Measurements from ENCODE around the gene PUSL1. TPM values are rescaled to one million over a fixed set of nuclear protein-coding genes. Genes with fewer than 3 reads are reported as not detected.
A peak's percentile ranks its signal among the peaks of the same experiment; 100 is the strongest.

PUSL1 gene
- total and polyA plus RNA-seq, 2 donors from 2014 or later, result 12.6 to 13.9 TPM

DNA sequence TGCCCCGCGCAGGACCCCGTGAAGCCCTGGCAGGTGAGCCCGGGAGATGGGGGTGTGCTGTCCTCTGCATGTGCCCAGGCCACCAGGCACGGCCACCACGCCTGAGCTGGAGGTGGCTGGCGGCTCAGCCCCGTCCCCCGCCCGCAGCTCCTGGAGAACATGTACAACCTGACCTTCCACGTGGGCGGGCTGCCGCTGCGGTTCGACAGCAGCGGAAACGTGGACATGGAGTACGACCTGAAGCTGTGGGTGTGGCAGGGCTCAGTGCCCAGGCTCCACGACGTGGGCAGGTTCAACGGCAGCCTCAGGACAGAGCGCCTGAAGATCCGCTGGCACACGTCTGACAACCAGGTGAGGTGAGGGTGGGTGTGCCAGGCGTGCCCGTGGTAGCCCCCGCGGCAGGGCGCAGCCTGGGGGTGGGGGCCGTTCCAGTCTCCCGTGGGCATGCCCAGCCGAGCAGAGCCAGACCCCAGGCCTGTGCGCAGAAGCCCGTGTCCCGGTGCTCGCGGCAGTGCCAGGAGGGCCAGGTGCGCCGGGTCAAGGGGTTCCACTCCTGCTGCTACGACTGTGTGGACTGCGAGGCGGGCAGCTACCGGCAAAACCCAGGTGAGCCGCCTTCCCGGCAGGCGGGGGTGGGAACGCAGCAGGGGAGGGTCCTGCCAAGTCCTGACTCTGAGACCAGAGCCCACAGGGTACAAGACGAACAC is 24.5 kb downstream of the PUSL1 start:
- Histone ChIP-seq H3K4me3 (ENCODE audit: low read length in 3 of 3) (no peak overlapping the region), H3K27me3 (ENCODE audit: control insufficient read depth, insufficient read depth, low read length) (no peaks in the 10 kb centered on the region), H3K9me3 (ENCODE audit: control insufficient read depth in 2 of 3, insufficient read depth in 1 of 3, low read length in 3 of 3) (peaks cover 0 to 1% (median 0%) of the 10 kb centered on the region in 3 donors), H3K27ac (ENCODE audit: low read depth in 2 of 2, low read length in 2 of 2) (no peak overlapping the region), H3K9ac (ENCODE audit: low read length in 3 of 3) (no peak overlapping the region), H3K4me1 (ENCODE audit: control insufficient read depth in 2 of 3, insufficient read depth in 2 of 3, low read depth in 1 of 3, low read length in 3 of 3) (peaks cover 0 to 3% (median 0%) of the 10 kb centered on the region in 3 donors), H3K36me3 (ENCODE audit: control insufficient read depth in 2 of 3, insufficient read depth in 3 of 3, low read length in 3 of 3) (peaks cover 0 to 3% (median 0%) of the 10 kb centered on the region in 3 donors)
- DNase-seq (no peak), FAIRE-seq (no peak)
- intact Hi-C loops (cut with DNase I), result no loop called here
- TF ChIP-seq, protein P1, sequence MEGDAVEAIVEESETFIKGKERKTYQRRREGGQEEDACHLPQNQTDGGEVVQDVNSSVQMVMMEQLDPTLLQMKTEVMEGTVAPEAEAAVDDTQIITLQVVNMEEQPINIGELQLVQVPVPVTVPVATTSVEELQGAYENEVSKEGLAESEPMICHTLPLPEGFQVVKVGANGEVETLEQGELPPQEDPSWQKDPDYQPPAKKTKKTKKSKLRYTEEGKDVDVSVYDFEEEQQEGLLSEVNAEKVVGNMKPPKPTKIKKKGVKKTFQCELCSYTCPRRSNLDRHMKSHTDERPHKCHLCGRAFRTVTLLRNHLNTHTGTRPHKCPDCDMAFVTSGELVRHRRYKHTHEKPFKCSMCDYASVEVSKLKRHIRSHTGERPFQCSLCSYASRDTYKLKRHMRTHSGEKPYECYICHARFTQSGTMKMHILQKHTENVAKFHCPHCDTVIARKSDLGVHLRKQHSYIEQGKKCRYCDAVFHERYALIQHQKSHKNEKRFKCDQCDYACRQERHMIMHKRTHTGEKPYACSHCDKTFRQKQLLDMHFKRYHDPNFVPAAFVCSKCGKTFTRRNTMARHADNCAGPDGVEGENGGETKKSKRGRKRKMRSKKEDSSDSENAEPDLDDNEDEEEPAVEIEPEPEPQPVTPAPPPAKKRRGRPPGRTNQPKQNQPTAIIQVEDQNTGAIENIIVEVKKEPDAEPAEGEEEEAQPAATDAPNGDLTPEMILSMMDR (IDR thresholded peaks at IDR 0.05; ENCODE audit: borderline replicate concordance, extremely low read depth, insufficient read depth), result no peak

DNA sequence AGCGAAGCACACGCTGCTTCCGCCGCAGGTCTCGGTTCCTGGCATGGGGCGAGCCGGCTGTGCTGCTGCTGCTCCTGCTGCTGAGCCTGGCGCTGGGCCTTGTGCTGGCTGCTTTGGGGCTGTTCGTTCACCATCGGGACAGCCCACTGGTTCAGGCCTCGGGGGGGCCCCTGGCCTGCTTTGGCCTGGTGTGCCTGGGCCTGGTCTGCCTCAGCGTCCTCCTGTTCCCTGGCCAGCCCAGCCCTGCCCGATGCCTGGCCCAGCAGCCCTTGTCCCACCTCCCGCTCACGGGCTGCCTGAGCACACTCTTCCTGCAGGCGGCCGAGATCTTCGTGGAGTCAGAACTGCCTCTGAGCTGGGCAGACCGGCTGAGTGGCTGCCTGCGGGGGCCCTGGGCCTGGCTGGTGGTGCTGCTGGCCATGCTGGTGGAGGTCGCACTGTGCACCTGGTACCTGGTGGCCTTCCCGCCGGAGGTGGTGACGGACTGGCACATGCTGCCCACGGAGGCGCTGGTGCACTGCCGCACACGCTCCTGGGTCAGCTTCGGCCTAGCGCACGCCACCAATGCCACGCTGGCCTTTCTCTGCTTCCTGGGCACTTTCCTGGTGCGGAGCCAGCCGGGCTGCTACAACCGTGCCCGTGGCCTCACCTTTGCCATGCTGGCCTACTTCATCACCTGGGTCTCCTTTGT is 25.3 kb downstream of the PUSL1 start:
- H3K27ac ChIP-seq (ENCODE audit: low read depth in 2 of 2, low read length in 2 of 2), result no peak overlapping the region
- FAIRE-seq (no peak), DNase-seq (no peak)
- H3K27me3 ChIP-seq (ENCODE audit: control insufficient read depth, insufficient read depth, low read length), result no peaks in the 10 kb centered on the region
- peaks cover 0 to 1% (median 0%) of the 10 kb centered on the region in 3 donors for H3K9me3 ChIP-seq (ENCODE audit: control insufficient read depth in 2 of 3, insufficient read depth in 1 of 3, low read length in 3 of 3)
- H3K36me3 ChIP-seq (ENCODE audit: control insufficient read depth in 2 of 3, insufficient read depth in 3 of 3, low read length in 3 of 3), result peaks cover 0 to 3% (median 0%) of the 10 kb centered on the region in 3 donors
- no peak overlapping the region for H3K4me3 ChIP-seq (ENCODE audit: low read length in 3 of 3)
- intact Hi-C loops (cut with DNase I), result no loop called here
- H3K4me1 ChIP-seq (ENCODE audit: control insufficient read depth in 2 of 3, insufficient read depth in 2 of 3, low read depth in 1 of 3, low read length in 3 of 3), result peaks cover 0 to 3% (median 0%) of the 10 kb centered on the region in 3 donors
- TF ChIP-seq, protein P1 (IDR thresholded peaks at IDR 0.05; ENCODE audit: borderline replicate concordance, extremely low read depth, insufficient read depth), result no peak
- H3K9ac ChIP-seq (ENCODE audit: low read length in 3 of 3), result no peak overlapping the region

DNA sequence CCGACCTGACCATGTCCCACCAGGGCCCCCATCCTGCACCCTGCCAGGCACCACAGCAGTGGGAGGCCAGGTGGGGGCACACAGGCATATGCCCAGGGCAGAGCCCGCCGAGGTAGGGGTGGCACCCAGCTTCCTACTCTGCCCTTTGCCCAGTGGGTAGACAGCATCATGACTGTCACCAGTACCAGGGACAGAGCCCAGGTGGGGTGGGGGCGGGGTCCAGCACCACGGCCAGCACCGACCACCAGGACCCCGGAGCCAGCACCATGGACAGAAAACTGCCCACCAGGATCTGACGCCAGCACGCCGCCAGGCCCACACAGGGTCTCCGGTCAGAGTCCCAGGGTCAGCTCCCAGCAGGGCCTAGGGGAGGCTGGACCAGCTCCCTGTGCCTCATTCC is 26.4 kb downstream of the PUSL1 start:
- Histone ChIP-seq H3K4me1 (ENCODE audit: control insufficient read depth in 2 of 3, insufficient read depth in 2 of 3, low read depth in 1 of 3, low read length in 3 of 3) (no peaks in the 10 kb centered on the region), H3K4me3 (ENCODE audit: low read length in 3 of 3) (no peak overlapping the region), H3K36me3 (ENCODE audit: control insufficient read depth in 2 of 3, insufficient read depth in 3 of 3, low read length in 3 of 3) (peaks cover 0 to 3% (median 0%) of the 10 kb centered on the region in 3 donors), H3K9ac (ENCODE audit: low read length in 3 of 3) (no peak overlapping the region), H3K27me3 (ENCODE audit: control insufficient read depth, insufficient read depth, low read length) (no peaks in the 10 kb centered on the region), H3K27ac (ENCODE audit: low read depth in 2 of 2, low read length in 2 of 2) (no peak overlapping the region), H3K9me3 (ENCODE audit: control insufficient read depth in 2 of 3, insufficient read depth in 1 of 3, low read length in 3 of 3) (peaks cover 0 to under 1% (median 0%) of the 10 kb centered on the region in 3 donors)
- intact Hi-C loops (cut with DNase I), result no loop called here
- FAIRE-seq (no peak), DNase-seq (peak in 4 of 5 donors; percentile 76 to 85 (median 82))
- TF ChIP-seq, protein P1 (IDR thresholded peaks at IDR 0.05; ENCODE audit: borderline replicate concordance, extremely low read depth, insufficient read depth), result no peak

Data from kidney (tissue), 14 donors.